ES-I3 (cell line): ENCODE measurements around the gene R3HDM4.
"Not testable (repeated sequence)": the region's sequence is repeated elsewhere in the genome, so short reads cannot be mapped to it uniquely, and the experiment has no call there.

Experiments used
- H3K36me3 ChIP-seq: 2 replicates; pipeline ENCODE4 v1.6.1; 2013; ENCODE audit warnings: mild to moderate bottlenecking, low read length, control low read depth, moderate library complexity; ENCODE audit not compliant: insufficient read depth
- H3K4me1 ChIP-seq: 2 replicates; pipeline ENCODE4 v1.6.1; 2013; ENCODE audit warnings: mild to moderate bottlenecking, control low read depth, low read length; ENCODE audit not compliant: insufficient read depth
- H3K9ac ChIP-seq: 2 replicates; pipeline ENCODE4 v1.6.1; 2013; ENCODE audit warnings: low read depth, mild to moderate bottlenecking, low read length, moderate library complexity
- H3K9me3 ChIP-seq: 2 replicates; pipeline ENCODE4 v1.6.1; 2013; ENCODE audit warnings: mild to moderate bottlenecking, low read length, moderate library complexity; ENCODE audit not compliant: control insufficient read depth, insufficient read depth

Gene R3HDM4

DNA sequence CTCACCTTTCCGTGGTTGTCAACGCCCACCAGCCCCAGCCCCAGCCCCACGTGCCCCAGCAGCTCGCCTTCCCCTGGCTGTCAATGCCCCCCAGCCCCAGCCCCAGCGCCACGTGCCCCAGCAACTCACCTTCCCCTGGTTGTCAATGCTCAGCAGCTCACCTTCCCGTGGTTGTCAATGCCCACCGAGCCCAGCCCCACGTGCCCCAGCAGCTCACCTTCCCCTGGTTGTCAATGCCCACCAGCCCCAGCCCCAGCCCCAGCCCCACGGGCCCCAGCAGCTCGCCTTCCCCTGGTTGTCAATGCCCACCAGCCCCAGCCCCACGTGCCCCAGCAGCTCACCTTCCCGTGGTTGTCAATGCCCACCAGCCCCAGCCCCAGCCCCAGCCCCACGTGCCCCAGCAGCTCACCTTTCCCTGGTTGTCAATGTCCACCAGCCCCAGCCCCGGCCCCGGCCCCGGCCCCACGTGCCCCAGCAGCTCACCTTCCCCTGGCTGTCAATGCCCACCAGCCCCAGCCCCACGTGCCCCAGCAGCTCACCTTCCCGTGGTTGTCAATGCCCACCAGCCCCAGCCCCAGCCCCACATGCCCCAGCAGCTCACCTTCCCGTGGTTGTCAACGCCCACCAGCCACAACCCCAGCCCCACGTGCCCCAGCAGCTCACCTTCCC lies 34.9 kb downstream of the R3HDM4 start:
- H3K4me1 ChIP-seq, H3K9ac ChIP-seq, H3K36me3 ChIP-seq, H3K9me3 ChIP-seq: not testable (repeated sequence)

DNA sequence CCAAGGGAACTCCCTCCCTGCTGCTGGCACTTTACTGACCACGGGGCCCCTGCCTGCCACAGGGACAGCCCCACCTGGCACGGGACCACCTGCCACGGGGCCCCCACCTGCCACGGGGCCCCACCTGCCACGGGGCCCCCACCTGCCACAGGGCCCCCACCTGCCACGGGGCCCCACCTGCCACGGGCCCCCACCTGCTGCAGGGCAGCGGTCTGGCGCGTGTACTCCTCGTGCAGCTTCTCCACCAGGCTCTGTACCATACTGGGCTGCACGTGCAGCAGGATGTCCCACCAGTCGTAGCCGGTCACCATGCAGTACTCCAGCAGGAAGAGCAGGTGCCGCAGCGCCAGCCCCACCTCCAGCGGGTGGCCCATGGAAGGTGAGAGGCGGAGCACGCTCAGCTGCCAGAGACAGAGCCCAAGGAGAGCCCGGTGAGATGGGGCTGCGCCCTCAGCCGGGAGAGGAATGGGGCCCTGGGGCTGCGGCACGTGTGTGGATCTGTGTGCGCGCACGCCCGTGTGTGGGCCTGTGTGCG lies 36.2 kb downstream of the R3HDM4 start:
- Histone ChIP-seq H3K36me3 (no peaks in the 10 kb centered on the region), H3K4me1 (no peaks in the 10 kb centered on the region; the same call in 1 of the 2 replicates), H3K9me3 (no peaks in the 10 kb centered on the region), H3K9ac (no peak overlapping the region)

DNA sequence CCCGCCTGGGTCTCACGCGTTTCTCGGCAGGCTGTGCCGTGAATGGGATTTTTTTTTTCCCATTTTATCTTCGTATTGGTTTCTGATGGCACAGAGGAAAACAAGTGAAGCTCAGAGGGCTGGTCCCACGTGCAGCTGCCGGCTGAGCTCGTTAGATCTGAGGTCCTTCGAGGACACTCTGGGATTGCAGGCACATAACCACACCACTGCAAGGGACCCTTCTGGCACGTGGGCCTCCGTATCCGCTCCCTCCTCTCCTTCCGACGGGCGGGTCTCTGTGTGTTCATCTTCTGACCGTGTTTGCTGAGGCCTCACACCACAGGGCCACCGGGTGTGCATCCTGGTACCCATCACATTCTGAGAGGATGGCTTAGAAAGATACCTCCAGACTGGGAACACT lies 36.9 kb downstream of the R3HDM4 start:
- Histone ChIP-seq H3K9ac (no peak overlapping the region), H3K4me1 (no peaks in the 10 kb centered on the region; the same call in 1 of the 2 replicates), H3K9me3 (no peaks in the 10 kb centered on the region), H3K36me3 (no peaks in the 10 kb centered on the region)

DNA sequence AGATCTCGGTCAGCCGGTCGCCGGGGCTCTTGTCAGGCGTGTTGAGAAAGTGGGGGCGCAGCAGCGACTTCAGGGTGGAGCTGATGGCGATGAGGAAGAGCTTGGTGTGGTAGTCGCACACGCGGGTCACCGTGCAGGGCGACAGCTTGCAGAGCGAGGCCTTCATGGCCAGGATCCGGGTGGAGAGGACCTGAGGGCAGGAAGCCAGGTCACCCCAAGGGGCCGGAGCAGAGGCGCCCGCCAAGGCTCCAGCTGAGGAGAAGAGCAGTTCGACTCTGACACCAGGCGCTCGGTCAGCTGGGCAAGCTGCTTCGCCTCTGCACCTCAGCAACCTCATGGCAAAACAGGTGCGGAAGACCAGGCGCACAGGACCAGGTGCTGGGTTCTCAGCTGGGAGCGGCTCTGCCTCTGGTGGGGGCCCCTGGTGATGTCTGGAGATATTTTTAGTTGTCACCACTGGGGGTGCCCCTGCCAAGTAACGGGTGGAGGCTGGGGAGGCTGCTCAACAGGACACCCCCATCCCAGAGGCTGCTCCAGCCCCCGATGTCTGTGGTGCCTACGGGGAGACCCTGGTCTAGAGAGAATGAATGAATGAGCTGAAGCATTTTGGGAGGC lies 37.6 kb downstream of the R3HDM4 start:
- Histone ChIP-seq H3K9ac (no peak overlapping the region), H3K4me1 (no peaks in the 10 kb centered on the region; the same call in 1 of the 2 replicates), H3K36me3 (no peaks in the 10 kb centered on the region), H3K9me3 (no peaks in the 10 kb centered on the region)

DNA sequence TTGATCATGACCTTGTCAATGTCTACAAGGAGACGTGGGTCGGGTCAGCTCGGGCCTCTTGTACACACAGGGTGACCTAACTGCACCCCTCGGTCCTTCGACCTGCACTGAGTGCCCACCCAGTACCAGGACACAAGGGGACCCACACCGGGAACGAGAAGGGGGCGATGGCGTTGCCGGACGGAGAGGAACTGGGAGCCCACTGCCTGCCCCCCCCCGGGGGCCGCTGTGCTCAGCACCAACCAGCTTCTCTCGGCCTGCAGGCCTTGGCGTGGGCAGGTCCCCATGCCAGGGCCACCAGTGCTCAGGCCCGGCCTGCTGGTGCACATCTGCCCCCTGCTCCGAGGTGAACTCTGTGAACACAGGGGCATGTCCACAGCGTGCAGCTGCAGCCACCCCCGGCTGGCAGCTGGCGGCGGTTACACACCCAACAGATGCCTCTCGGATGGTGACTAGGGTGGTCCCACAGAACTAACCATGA lies 39.4 kb downstream of the R3HDM4 start:
- H3K4me1 ChIP-seq = peaks cover 4% of the 10 kb centered on the region; the same call in 1 of the 2 replicates
- no peak overlapping the region for H3K9ac ChIP-seq
- no peaks in the 10 kb centered on the region for H3K9me3 ChIP-seq
- H3K36me3 ChIP-seq = no peaks in the 10 kb centered on the region

DNA sequence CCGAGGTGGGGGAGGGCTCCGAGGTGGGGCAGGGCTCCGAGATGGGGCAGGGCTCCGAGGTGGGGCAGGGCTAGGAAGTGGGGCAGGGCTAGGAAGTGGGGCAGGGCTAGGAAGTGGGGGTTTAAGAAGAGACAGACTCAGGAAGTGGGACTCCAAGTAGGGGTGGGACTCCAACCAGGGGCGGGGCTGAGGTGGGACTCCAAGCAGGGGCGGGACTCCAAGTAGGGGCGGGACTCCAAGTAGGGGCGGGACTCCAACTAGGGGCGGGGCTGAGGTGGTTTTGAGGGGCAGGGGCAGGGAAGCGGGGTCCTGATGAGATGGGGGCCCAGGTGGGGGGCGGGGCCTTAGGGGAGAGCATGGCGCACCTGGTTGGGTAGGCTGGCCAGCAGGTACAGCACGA lies 39.9 kb downstream of the R3HDM4 start:
- Histone ChIP-seq H3K9ac (no peak overlapping the region), H3K4me1 (peaks cover 4% of the 10 kb centered on the region; the same call in 1 of the 2 replicates), H3K36me3 (no peaks in the 10 kb centered on the region), H3K9me3 (no peaks in the 10 kb centered on the region)

DNA sequence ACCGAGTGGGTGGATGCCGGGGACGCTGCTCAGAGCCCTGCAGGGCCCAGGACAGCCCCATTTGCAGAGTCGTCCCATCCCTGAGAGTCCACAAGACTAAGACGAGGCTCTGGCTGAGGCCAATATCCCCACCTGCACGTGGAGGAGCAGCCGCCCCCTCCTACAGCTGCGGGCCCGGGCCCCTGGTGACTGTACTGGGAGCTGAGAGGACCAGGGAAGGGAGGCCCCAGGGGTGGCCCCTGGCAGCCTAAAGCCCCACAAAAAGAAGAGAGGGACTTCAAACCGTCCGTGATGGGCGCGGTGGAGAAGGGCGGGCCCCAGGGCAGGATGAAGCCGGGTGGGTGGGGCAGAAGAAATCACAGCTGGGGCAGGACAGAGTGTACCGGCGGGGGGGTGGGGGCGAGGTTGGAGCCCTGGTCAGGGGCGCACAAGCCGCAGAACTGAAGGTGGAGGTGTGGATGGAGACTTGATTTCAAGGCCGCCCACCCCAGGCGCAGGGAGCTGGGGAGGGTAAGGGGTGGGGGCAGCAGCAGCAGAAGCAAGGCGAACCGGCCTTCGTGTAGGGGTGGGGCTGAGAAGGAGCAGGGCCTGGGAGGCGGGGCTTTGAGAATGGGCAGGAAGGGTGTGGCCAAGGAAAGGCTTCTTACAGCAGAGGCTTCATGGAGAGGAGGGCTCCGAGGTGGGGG lies 40.6 kb downstream of the R3HDM4 start:
- H3K36me3 ChIP-seq = no peaks in the 10 kb centered on the region
- H3K9ac ChIP-seq = no peak overlapping the region
- H3K9me3 ChIP-seq = no peaks in the 10 kb centered on the region
- peaks cover 7% of the 10 kb centered on the region for H3K4me1 ChIP-seq

DNA sequence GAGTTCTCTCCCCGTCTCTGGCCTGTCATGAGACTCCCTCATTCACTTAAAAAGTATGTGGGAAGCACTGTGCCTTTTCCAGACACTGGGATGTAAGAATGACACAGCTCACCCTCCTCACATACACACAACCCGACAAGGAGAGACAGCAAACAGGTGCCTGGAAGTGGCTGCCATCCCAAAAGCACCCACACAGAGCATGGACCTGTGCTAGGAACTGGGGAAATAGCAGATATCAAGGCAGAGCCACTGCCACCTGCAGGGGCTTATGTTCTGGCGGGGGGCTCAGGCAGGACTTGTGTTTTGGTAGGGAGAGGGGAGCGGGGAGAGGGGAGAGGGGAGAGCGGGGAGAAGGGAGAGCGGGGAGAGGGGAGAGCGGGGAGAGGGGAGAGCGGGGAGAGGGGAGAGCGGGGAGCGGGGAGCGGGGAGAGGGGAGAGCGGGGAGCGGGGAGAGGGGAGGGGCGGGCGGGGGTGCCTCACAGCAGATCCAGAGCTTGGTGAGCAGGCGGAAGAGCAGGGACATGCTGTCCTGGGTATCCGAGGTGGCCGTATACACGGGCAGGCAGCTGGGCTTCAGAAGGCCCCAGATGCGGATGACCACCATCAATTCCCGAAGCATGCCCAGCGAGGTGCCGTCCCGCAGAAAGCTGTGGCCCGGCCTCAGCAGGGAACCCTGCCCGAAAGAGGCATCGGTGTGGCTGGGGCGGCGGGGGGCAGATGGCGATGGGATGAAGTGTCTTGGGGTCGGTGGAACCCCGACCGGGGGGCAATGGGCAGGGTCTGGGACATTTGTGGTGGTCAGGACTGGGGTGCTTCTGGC lies 41.4 kb downstream of the R3HDM4 start:
- H3K9ac ChIP-seq = no peak overlapping the region
- peaks cover 9% of the 10 kb centered on the region for H3K4me1 ChIP-seq
- no peaks in the 10 kb centered on the region for H3K9me3 ChIP-seq

DNA sequence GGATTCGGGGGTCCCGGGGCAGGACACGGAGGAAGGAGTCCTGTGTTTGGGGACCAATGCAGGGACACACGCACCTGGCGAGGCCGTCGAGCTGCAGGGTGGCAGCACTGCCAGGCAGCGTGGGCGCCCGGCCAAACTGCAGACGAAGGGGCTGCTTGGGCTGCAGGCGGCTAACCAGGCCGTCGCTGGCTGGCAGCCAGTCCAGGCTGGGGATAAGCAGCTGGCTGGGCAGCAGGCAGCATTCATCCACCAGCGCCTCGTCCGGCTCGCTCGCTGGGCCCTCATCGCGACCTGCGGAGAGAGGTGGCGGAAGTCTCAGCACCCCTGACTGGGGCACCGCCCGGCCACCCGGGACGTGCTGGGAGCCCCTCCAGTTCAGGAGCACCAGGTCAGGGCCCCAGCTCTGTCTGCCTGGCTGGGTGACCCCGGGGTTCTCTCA lies 42.0 kb downstream of the R3HDM4 start:
- Histone ChIP-seq H3K9ac (no peak overlapping the region), H3K9me3 (no peaks in the 10 kb centered on the region), H3K36me3 (no peaks in the 10 kb centered on the region), H3K4me1 (peaks cover 9% of the 10 kb centered on the region)

More for the DNA sequence above, 41.4 kb downstream of the R3HDM4 start:
- H3K36me3 ChIP-seq = no peaks in the 10 kb centered on the region

DNA sequence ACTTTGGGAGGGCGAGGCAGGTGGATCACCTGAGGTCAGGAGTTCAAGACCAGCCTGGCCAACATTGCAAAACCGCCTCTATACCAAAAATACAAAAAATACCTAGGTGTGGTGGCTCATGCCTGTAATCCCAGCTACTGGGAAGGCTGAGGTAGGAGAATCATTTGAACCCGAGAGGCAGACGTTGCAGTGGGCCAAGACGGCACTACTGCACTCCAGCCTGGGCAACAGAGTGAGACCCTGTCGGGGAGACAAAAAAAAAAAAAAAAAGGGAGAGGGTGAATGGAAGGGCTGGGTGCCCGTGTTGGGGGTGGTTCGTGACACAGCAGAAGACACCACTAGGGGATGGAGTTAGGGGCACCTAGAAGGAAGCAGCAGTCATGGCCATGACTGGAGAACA lies 42.7 kb downstream of the R3HDM4 start:
- Histone ChIP-seq H3K9ac (no peak overlapping the region), H3K9me3 (no peaks in the 10 kb centered on the region), H3K36me3 (no peaks in the 10 kb centered on the region), H3K4me1 (peaks cover 9% of the 10 kb centered on the region)

DNA sequence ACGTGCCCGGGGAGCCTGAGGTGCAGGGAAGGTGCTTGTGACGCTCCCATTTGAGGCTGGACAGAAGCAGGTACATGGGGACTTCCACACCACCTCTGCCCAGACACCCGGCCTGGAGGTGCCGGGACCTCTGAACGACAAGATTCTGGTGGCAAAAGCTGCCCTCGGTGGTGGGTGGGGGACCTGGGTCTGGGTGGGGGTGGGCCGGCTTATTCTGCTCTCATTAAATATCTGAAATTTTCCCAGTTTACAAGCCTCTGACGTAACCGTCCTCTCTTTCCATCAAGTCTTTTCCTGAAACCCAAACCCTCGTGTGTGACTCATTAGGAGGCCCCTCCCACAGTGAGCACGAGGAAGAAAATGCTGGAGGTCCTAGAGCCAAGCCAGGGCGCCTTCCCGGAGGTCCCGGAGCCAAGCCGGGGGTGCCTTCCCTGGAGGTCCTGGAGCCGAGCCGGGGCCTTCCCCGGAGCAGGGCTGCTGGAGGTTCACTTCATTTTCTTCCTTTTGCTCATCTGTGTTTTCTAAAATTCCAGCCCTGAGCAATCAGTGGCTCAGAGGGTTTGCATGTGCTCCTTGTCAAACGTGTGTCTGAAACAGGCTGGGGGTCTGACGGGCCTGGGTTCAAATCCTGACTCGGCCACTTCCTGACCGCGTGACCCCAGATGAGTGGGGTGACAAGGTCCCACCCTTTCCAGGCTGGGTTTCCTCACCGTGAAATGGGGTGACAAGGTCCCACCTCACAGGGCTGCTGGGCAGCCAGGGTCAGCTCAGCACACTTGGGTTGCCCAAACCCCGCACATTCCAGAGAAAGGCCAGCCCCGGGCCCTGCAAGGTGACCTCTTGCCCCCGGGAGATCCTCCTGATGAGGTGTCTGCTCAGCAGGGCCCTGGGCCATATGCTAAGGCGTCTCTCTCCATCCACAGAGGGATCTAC lies 43.5 kb downstream of the R3HDM4 start:
- H3K4me1 ChIP-seq = peaks cover 9% of the 10 kb centered on the region
- H3K36me3 ChIP-seq = no peaks in the 10 kb centered on the region
- H3K9me3 ChIP-seq = no peaks in the 10 kb centered on the region
- H3K9ac ChIP-seq = no peak overlapping the region

DNA sequence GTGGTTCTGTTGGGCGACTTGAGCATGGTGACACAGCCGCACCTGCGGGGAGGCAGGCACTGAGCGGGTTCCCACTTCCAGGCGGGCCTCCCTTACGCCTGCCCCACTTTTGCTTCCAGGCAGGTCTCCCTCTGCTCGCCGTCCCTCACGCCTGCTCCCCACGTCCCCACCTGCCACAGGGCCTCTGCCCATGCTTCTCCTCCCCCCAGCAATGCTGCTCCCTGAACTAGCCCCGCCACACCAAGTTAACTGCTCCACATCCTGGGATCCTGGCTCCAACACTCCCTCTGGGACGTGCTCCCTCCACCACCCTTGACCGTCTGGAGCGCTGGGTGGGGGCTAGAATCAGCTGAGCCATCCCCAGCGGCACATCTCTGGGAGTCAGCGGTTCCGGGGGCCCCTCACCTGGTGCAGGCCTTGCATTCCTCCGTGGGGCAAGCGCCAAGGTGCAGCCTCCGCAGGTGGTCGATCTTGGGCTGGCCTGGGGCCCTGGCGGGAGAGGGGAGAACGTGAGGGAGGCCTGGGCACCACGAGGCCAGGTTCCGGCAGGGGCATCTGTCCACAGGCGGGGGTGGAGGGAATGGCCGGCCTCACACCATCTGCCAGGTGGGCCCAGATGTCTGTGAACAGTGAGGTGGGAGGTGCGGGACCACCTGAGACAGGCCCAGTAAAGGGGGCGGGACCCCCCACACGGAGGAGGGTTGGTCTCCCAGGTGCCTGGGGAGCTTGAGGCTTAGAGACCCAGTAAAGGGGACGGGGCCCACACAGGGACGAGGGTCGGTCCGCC lies 44.4 kb downstream of the R3HDM4 start:
- no peaks in the 10 kb centered on the region for H3K36me3 ChIP-seq
- H3K4me1 ChIP-seq = peaks cover 9% of the 10 kb centered on the region
- no peaks in the 10 kb centered on the region for H3K9me3 ChIP-seq
- no peak overlapping the region for H3K9ac ChIP-seq
